Measurements from ENCODE around the gene MT1F.

MT1F gene

GRCh38 chr16:56623637-56624036 lies 34.1 kb upstream of the MT1F start:
- H3K36me3 ChIP-seq (replicated peaks; ENCODE audit: low read depth, low read length): no peaks in the 10 kb centered on the region
- no peaks in the 10 kb centered on the region for H3K79me2 ChIP-seq (ENCODE audit: low read length)
- no peak for TF ChIP-seq EZH2phosphoT487 (IDR thresholded peaks at IDR 0.05; ENCODE audit: low read depth)
- TF ChIP-seq CTCF (IDR thresholded peaks at IDR 0.05; ENCODE audit: low read depth, low read length): no peak
- no peaks in the 10 kb centered on the region for H3K9me3 ChIP-seq (ENCODE audit: insufficient read depth, low read length)
- H3K4me1 ChIP-seq (ENCODE audit: low read length): peaks cover under 1% of the 10 kb centered on the region; the same call in 1 of the 2 replicates
- H3K4me2 ChIP-seq (ENCODE audit: low read length): no peak overlapping the region
- no peak overlapping the region for H3K4me3 ChIP-seq (ENCODE audit: low read length)
- H2AFZ ChIP-seq (ENCODE audit: low read depth, low read length): no peak overlapping the region
- no peak overlapping the region for H3K27ac ChIP-seq (ENCODE audit: low read length)
- H4K20me1 ChIP-seq (ENCODE audit: insufficient read depth, low read length): no peaks in the 10 kb centered on the region
- peaks cover 15% of the 10 kb centered on the region for H3K27me3 ChIP-seq (ENCODE audit: low read depth, low read length)
- H3K9ac ChIP-seq (ENCODE audit: low read length): no peak overlapping the region

- Histone ChIP-seq H3K4me2 (ENCODE audit: low read length) (peak within 1 kb of the TSS; percentile 71), H3K27ac (ENCODE audit: low read length) (no peak within 1 kb of the TSS), H3K4me1 (ENCODE audit: low read length) (peaks cover 18% of the 10 kb centered on the region), H3K36me3 (replicated peaks; ENCODE audit: low read depth, low read length) (no peaks in the 10 kb centered on the region), H3K79me2 (ENCODE audit: low read length) (no peaks in the 10 kb centered on the region), H3K9ac (ENCODE audit: low read length) (peak within 1 kb of the TSS; percentile 53), H2AFZ (ENCODE audit: low read depth, low read length) (peak within 1 kb of the TSS; percentile 58; the same call in 1 of the 2 replicates), H3K27me3 (ENCODE audit: low read depth, low read length) (peaks cover 12% of the 10 kb centered on the region), H3K9me3 (ENCODE audit: insufficient read depth, low read length) (no peaks in the 10 kb centered on the region), H3K4me3 (ENCODE audit: low read length) (peak within 1 kb of the TSS; percentile 80), H4K20me1 (ENCODE audit: insufficient read depth, low read length) (no peaks in the 10 kb centered on the region)
- no peak for TF ChIP-seq EZH2phosphoT487 (IDR thresholded peaks at IDR 0.05; ENCODE audit: low read depth)
- no peak for TF ChIP-seq CTCF (IDR thresholded peaks at IDR 0.05; ENCODE audit: low read depth, low read length)
These were observed 32.4 kb upstream of the MT1F start, which contains the start of gene MT1E for GRCh38 chr16:56625140-56625942. TSS of gene MT1E (plus strand) at chr16:56625781. CDS start at chr16:56625852, 71 bp downstream.

- Histone ChIP-seq H3K4me2 (ENCODE audit: low read length) (peak overlapping the region; percentile 71), H3K4me1 (ENCODE audit: low read length) (peaks cover 24% of the 10 kb centered on the region), H3K36me3 (replicated peaks; ENCODE audit: low read depth, low read length) (no peaks in the 10 kb centered on the region), H4K20me1 (ENCODE audit: insufficient read depth, low read length) (no peaks in the 10 kb centered on the region), H3K27ac (ENCODE audit: low read length) (no peak overlapping the region), H3K9ac (ENCODE audit: low read length) (peak overlapping the region; percentile 53), H3K27me3 (ENCODE audit: low read depth, low read length) (peaks cover 12% of the 10 kb centered on the region), H3K79me2 (ENCODE audit: low read length) (no peaks in the 10 kb centered on the region), H2AFZ (ENCODE audit: low read depth, low read length) (peak overlapping the region; percentile 58; the same call in 1 of the 2 replicates), H3K4me3 (ENCODE audit: low read length) (peak overlapping the region; percentile 80), H3K9me3 (ENCODE audit: insufficient read depth, low read length) (no peaks in the 10 kb centered on the region)
- TF ChIP-seq CTCF (IDR thresholded peaks at IDR 0.05; ENCODE audit: low read depth, low read length) (no peak), EZH2phosphoT487 (IDR thresholded peaks at IDR 0.05; ENCODE audit: low read depth) (no peak)
These were observed 31.7 kb upstream of the MT1F start for GRCh38 chr16:56625943-56626654.

GRCh38 chr16:56626685-56627084 lies 31.1 kb upstream of the MT1F start:
- H3K27me3 ChIP-seq (ENCODE audit: low read depth, low read length): peaks cover 12% of the 10 kb centered on the region
- H3K36me3 ChIP-seq (replicated peaks; ENCODE audit: low read depth, low read length): no peaks in the 10 kb centered on the region
- no peak overlapping the region for H3K27ac ChIP-seq (ENCODE audit: low read length)
- H3K9ac ChIP-seq (ENCODE audit: low read length): no peak overlapping the region
- H2AFZ ChIP-seq (ENCODE audit: low read depth, low read length): no peak overlapping the region
- no peak overlapping the region for H3K4me3 ChIP-seq (ENCODE audit: low read length)
- H3K4me2 ChIP-seq (ENCODE audit: low read length): no peak overlapping the region
- no peaks in the 10 kb centered on the region for H3K79me2 ChIP-seq (ENCODE audit: low read length)
- H3K9me3 ChIP-seq (ENCODE audit: insufficient read depth, low read length): no peaks in the 10 kb centered on the region
- H4K20me1 ChIP-seq (ENCODE audit: insufficient read depth, low read length): no peaks in the 10 kb centered on the region
- no peak for TF ChIP-seq EZH2phosphoT487 (IDR thresholded peaks at IDR 0.05; ENCODE audit: low read depth)
- TF ChIP-seq CTCF (IDR thresholded peaks at IDR 0.05; ENCODE audit: low read depth, low read length): no peak
- peaks cover 24% of the 10 kb centered on the region for H3K4me1 ChIP-seq (ENCODE audit: low read length)
